SK-N-SH (cell line): ENCODE results near the gene TAS2R13. TPM values are rescaled to one million over a fixed set of nuclear protein-coding genes. Genes with fewer than 3 reads are reported as not detected.

ENCODE experiments used
- CTCF ChIA-PET: fragments of 300-600, 350-600 bp; formaldehyde crosslinking; extraction: SDS; loops from one replicate; lab custom pipeline; 2021; lab: Yijun Ruan, JAX
- POLR2A ChIA-PET: fragments of 350-600 bp; sonication (Branson Sonifier 250); formaldehyde crosslinking; extraction: SDS; loops from one replicate; lab custom pipeline; 2020; ENCODE audit warnings: antibody characterized with exemption, inconsistent platforms; lab: Yijun Ruan, JAX
- DNase-seq: peaks from one replicate; pipeline ENCODE4 v3.0.0; 2012
- H2AFZ ChIP-seq: fragments of 200-600 bp; sonication (generic); 2 replicates; pipeline ENCODE4 v1.8.1; 2016; ENCODE audit warnings: antibody characterized with exemption, mild to moderate bottlenecking, low read depth
- H3F3A ChIP-seq: fragments of 200-600 bp; sonication (generic); replicated peaks from 2 replicates; pipeline ENCODE3; 2016; ENCODE audit warnings: antibody characterized with exemption, mild to moderate bottlenecking; ENCODE audit not compliant: insufficient read depth
- H3K27ac ChIP-seq, 2 experiments: fragments of 200-500 bp in 1 of 2; fragments of 200-600 bp in 1 of 2; sonication (Bioruptor generic) in 1 of 2; sonication (generic), shearing (Covaris generic) in 1 of 2; 2 replicates each; pipeline versions ENCODE4 v1.5.1 to v1.6.1; 2014 to 2016; ENCODE audit warnings: low read depth in 2 of 2, inconsistent platforms in 1 of 2, low read length in 1 of 2, mild to moderate bottlenecking in 1 of 2, mixed read lengths in 1 of 2
- H3K27me3 ChIP-seq: fragments of 200-600 bp; sonication (generic), shearing (Covaris generic); 2 replicates; pipeline ENCODE4 v1.6.1; 2016; ENCODE audit warnings: mixed run types; ENCODE audit not compliant: insufficient read depth
- H3K36me3 ChIP-seq, 2 experiments: fragments of 200-500 bp in 1 of 2; fragments of 200-600 bp in 1 of 2; sonication (Bioruptor generic) in 1 of 2; sonication (generic) in 1 of 2; replicated peaks in 1 of 2; 2 replicates each; pipeline versions ENCODE3 to v1.5.1; 2014 to 2016; ENCODE audit warnings: low read length in 1 of 2, mild to moderate bottlenecking in 1 of 2; ENCODE audit not compliant: insufficient read depth in 2 of 2, control insufficient read depth in 1 of 2
- H3K4me1 ChIP-seq, 2 experiments: fragments of 200-500 bp in 1 of 2; fragments of 200-600 bp in 1 of 2; sonication (Bioruptor generic) in 1 of 2; sonication (generic), shearing (Covaris generic) in 1 of 2; 2 replicates each; pipeline versions ENCODE4 v1.5.1 to v1.6.1; 2014 to 2016; ENCODE audit warnings: low read depth in 1 of 2, low read length in 1 of 2, mixed run types in 1 of 2; ENCODE audit not compliant: insufficient read depth in 2 of 2, control insufficient read depth in 1 of 2
- H3K4me2 ChIP-seq: fragments of 200-600 bp; sonication (generic), shearing (Covaris generic); 2 replicates; pipeline ENCODE4 v1.6.1; 2017; ENCODE audit warnings: mixed run types
- H3K4me3 ChIP-seq, 2 experiments: fragments of 200-500 bp in 1 of 2; fragments of 200-600 bp in 1 of 2; sonication (Bioruptor generic) in 1 of 2; sonication (generic), shearing (Covaris generic) in 1 of 2; 2 replicates each; pipeline versions ENCODE4 v1.5.1 to v1.8.1; 2014 to 2016; ENCODE audit warnings: low read depth in 2 of 2, inconsistent platforms in 1 of 2, low read length in 1 of 2, mild to moderate bottlenecking in 1 of 2, mixed read lengths in 1 of 2, moderate library complexity in 1 of 2
- H3K79me2 ChIP-seq: fragments of 200-600 bp; sonication (generic); 2 replicates; pipeline ENCODE4 v1.8.1; 2017; ENCODE audit warnings: mild to moderate bottlenecking; ENCODE audit not compliant: insufficient read depth
- H3K9ac ChIP-seq: fragments of 200-600 bp; sonication (generic); 2 replicates; pipeline ENCODE4 v1.6.1; 2017; ENCODE audit warnings: mixed run types
- H3K9me2 ChIP-seq: fragments of 200-600 bp; sonication (generic); 2 replicates; pipeline ENCODE4 v1.6.1; 2017; ENCODE audit warnings: mixed run types
- H3K9me3 ChIP-seq: fragments of 200-600 bp; sonication (generic); 2 replicates; pipeline ENCODE4 v1.6.1; 2017; ENCODE audit warnings: mixed run types, mild to moderate bottlenecking, moderate library complexity
- H4K20me1 ChIP-seq: fragments of 200-600 bp; sonication (generic); 2 replicates; pipeline ENCODE4 v1.6.1; 2017; ENCODE audit warnings: mild to moderate bottlenecking, mixed run types; ENCODE audit not compliant: insufficient read depth
- CHD2 ChIP-seq: fragments of 150-350 bp; IDR thresholded peaks from 2 replicates; pipeline ENCODE4 v1.6.1; 2018; ENCODE audit warnings: low read length; ENCODE audit not compliant: partially characterized antibody
- EP300 ChIP-seq, 2 experiments: IDR thresholded peaks; 2 replicates each; pipeline versions ENCODE4 v1.4.0 to v1.6.1; 2012; ENCODE audit warnings: borderline replicate concordance in 1 of 2, low read depth in 1 of 2, low read length in 1 of 2
- FOXM1 ChIP-seq: IDR thresholded peaks from 2 replicates; pipeline ENCODE4 v1.4.0; 2012; ENCODE audit warnings: low read depth, mild to moderate bottlenecking
- GATA2 ChIP-seq: sonication (generic); formaldehyde crosslinking; IDR thresholded peaks from 2 replicates; pipeline ENCODE4 v1.5.0; 2020; ENCODE audit warnings: mild to moderate bottlenecking, missing genetic modification reagents
- JUND ChIP-seq: IDR thresholded peaks from 2 replicates; pipeline ENCODE4 v1.4.0; 2012
- MEF2A ChIP-seq: IDR thresholded peaks from 2 replicates; pipeline ENCODE4 v1.4.0; 2012; ENCODE audit warnings: low read depth, borderline replicate concordance
- MXI1 ChIP-seq: IDR thresholded peaks from 2 replicates; pipeline ENCODE4 v1.6.1; 2012; ENCODE audit warnings: mild to moderate bottlenecking, low read depth, low read length, improper control_type of control experiment
- NFIC ChIP-seq: IDR thresholded peaks from 2 replicates; pipeline ENCODE4 v1.4.0; 2012; ENCODE audit warnings: borderline replicate concordance
- POLR2AphosphoS5 ChIP-seq: IDR thresholded peaks from 2 replicates; pipeline ENCODE4 v1.6.1; 2012; ENCODE audit warnings: low read depth, low read length
- RAD21 ChIP-seq: IDR thresholded peaks from 2 replicates; pipeline ENCODE4 v1.6.1; 2012; ENCODE audit warnings: mild to moderate bottlenecking, low read length
- RFX5 ChIP-seq: IDR thresholded peaks from 2 replicates; pipeline ENCODE4 v1.6.1; 2012; ENCODE audit warnings: mild to moderate bottlenecking, improper control_type of control experiment, low read length
- SMC3 ChIP-seq: IDR thresholded peaks from 2 replicates; pipeline ENCODE4 v1.6.1; 2012; ENCODE audit warnings: low read depth, low read length, improper control_type of control experiment
- TCF12 ChIP-seq: IDR thresholded peaks from 2 replicates; pipeline ENCODE4 v1.4.0; 2012
- TEAD4 ChIP-seq: IDR thresholded peaks from 2 replicates; pipeline ENCODE4 v1.4.0; 2012; ENCODE audit warnings: mild to moderate bottlenecking, borderline replicate concordance; ENCODE audit not compliant: insufficient read depth
- YY1 ChIP-seq: IDR thresholded peaks from 2 replicates; pipeline ENCODE4 v1.4.0; 2012; ENCODE audit warnings: low read depth, mild to moderate bottlenecking
- ZBTB33 ChIP-seq: IDR thresholded peaks from 2 replicates; pipeline ENCODE4 v1.4.0; 2012; ENCODE audit warnings: low read depth, borderline replicate concordance
- WGBS: methylation state at CpG from one replicate; pipeline ENCODE4 v1.1.6; 2017; ENCODE audit warnings: low lambda C conversion rate; 5-methylcytosine and 5-hydroxymethylcytosine counted together
- polyA plus RNA-seq, 3 experiments: library from polyadenylated mRNA; depleted of rRNA; stranded (reverse); fragments of >200 nt; gene quantifications; 2 replicates each; pipeline ENCODE4 v1.2.3, GENCODE V29; 2012
- TF ChIP-seq, protein P1 (sequence below): IDR thresholded peaks from 2 replicates; pipeline ENCODE4 v1.4.0; 2012; ENCODE audit warnings: low read depth
- TF ChIP-seq, protein P2 (sequence below): fragments of 150-350 bp; IDR thresholded peaks from 2 replicates; pipeline ENCODE4 v1.6.1; 2017; ENCODE audit warnings: antibody characterized with exemption, low read length, low read depth, borderline replicate concordance
- TF ChIP-seq, protein P3 (sequence below): IDR thresholded peaks from 2 replicates; pipeline ENCODE4; 2012

Gene TAS2R13
- polyA plus RNA-seq, 1 of the 3 experiments (the other 2 are of a cell fraction) = not detected

- Histone ChIP-seq H3F3A (no peaks in the 10 kb centered on the region), H3K36me3 (peaks cover under 1 to 4% of the 10 kb centered on the region in 2 experiments), H3K4me2 (no peak overlapping the region), H3K4me3 (no peak overlapping the region), H3K4me1 (no peaks in the 10 kb centered on the region), H3K9me3 (0 out of 2 replicates have a peak, but pooled peaks cover 6% of the 10 kb centered on the region), H3K9ac (no peak overlapping the region), H3K79me2 (no peaks in the 10 kb centered on the region), H4K20me1 (no peaks in the 10 kb centered on the region; the same call in 1 of the 2 replicates), H3K27ac (no peak overlapping the region), H3K9me2 (no peaks in the 10 kb centered on the region), H3K27me3 (no peaks in the 10 kb centered on the region), H2AFZ (no peak overlapping the region)
- no peak for DNase-seq
- POLR2A ChIA-PET = no interaction called here
- 92% methylated on average over 2 of the region's 2 CpGs for WGBS
- TF ChIP-seq, protein P1, sequence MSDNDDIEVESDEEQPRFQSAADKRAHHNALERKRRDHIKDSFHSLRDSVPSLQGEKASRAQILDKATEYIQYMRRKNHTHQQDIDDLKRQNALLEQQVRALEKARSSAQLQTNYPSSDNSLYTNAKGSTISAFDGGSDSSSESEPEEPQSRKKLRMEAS = no peak
- TF ChIP-seq EP300 (IDR thresholded peaks at IDR 0.05; ENCODE audit: borderline replicate concordance in 1 of 2, low read depth in 1 of 2, low read length in 1 of 2) = no peak
- TF ChIP-seq TEAD4 = no peak
- no peak for TF ChIP-seq ZBTB33
- no peak for TF ChIP-seq JUND
- TF ChIP-seq, protein P2, sequence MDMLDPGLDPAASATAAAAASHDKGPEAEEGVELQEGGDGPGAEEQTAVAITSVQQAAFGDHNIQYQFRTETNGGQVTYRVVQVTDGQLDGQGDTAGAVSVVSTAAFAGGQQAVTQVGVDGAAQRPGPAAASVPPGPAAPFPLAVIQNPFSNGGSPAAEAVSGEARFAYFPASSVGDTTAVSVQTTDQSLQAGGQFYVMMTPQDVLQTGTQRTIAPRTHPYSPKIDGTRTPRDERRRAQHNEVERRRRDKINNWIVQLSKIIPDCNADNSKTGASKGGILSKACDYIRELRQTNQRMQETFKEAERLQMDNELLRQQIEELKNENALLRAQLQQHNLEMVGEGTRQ = no peak
- TF ChIP-seq CHD2 = no peak
- TF ChIP-seq POLR2AphosphoS5 = no peak
- TF ChIP-seq SMC3 = no peak
- TF ChIP-seq TCF12 = no peak
- TF ChIP-seq, protein P3, sequence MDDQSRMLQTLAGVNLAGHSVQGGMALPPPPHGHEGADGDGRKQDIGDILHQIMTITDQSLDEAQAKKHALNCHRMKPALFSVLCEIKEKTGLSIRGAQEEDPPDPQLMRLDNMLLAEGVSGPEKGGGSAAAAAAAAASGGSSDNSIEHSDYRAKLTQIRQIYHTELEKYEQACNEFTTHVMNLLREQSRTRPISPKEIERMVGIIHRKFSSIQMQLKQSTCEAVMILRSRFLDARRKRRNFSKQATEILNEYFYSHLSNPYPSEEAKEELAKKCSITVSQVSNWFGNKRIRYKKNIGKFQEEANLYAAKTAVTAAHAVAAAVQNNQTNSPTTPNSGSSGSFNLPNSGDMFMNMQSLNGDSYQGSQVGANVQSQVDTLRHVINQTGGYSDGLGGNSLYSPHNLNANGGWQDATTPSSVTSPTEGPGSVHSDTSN = no peak
- TF ChIP-seq MXI1 = no peak
- CTCF ChIA-PET = interaction anchor here (0.9 kb wide), 1 partner anchor 332 kb away, joined by 3 read pairs; no protein-coding TSS in a partner anchor
These were observed 42.0 kb downstream of the TAS2R13 start for GRCh38 chr12:10867381-10867780.

- no peaks in the 10 kb centered on the region for H3F3A ChIP-seq
- H2AFZ ChIP-seq = no peak overlapping the region
- H3K9me3 ChIP-seq = 0 out of 2 replicates have a peak, but pooled peaks cover 9% of the 10 kb centered on the region
- no peaks in the 10 kb centered on the region for H3K4me1 ChIP-seq
- peaks cover 4 to 5% of the 10 kb centered on the region in 2 experiments for H3K36me3 ChIP-seq
- ChIA-PET CTCF (no interaction called here), POLR2A (no interaction called here)
- no peaks in the 10 kb centered on the region for H3K79me2 ChIP-seq
- no peaks in the 10 kb centered on the region for H3K9me2 ChIP-seq
- H3K9ac ChIP-seq = no peak overlapping the region
- H3K27me3 ChIP-seq = no peaks in the 10 kb centered on the region
- no peak overlapping the region for H3K27ac ChIP-seq
- no peaks in the 10 kb centered on the region; the same call in 1 of the 2 replicates for H4K20me1 ChIP-seq
- H3K4me3 ChIP-seq = no peak overlapping the region
- no peak for DNase-seq
- H3K4me2 ChIP-seq = no peak overlapping the region
- 91% methylated on average over 2 of the region's 2 CpGs for WGBS
- no peak for TF ChIP-seq RAD21
- no peak for TF ChIP-seq NFIC
- TF ChIP-seq YY1 = no peak
- TF ChIP-seq SMC3 = no peak
- TF ChIP-seq, protein P1 = no peak
- TF ChIP-seq JUND = no peak
- no peak for TF ChIP-seq EP300 (IDR thresholded peaks at IDR 0.05; ENCODE audit: borderline replicate concordance in 1 of 2, low read depth in 1 of 2, low read length in 1 of 2)
- no peak for TF ChIP-seq RFX5
- no peak for TF ChIP-seq MXI1
- TF ChIP-seq FOXM1 = no peak
- no peak for TF ChIP-seq MEF2A
- TF ChIP-seq ZBTB33 = no peak
- TF ChIP-seq GATA2 = no peak
These were observed 45.7 kb downstream of the TAS2R13 start for GRCh38 chr12:10863512-10864218.
